GM12801 (cell line): ENCODE data around the gene PAH.

Experiments used
- TF ChIP-seq, protein P1 (sequence below): IDR thresholded peaks from one replicate; pipeline ENCODE4 v1.5.1; 2011; ENCODE audit warnings: control low read depth; ENCODE audit not compliant: insufficient read length; ENCODE audit errors: extremely low read depth

Gene PAH

DNA sequence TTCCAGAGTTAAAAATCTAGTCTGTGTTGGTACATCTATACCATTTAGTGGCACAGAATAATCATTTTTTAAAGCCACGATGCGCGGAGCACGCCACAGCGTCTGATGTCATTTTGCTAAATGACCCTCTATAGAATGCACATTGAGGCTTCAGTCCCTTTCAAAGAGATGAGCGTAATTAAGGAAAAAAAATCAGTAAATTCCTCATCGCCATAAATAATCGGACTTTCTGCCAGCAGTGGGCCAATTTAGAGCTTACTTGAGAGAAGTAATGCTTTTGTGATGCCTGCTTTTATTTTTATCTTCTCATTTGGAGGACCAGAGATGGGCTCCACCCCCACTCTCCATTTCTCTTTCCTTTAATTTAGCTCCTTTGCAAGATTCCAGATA, 44.4 kb upstream of the PAH start:
- TF ChIP-seq, protein P1, sequence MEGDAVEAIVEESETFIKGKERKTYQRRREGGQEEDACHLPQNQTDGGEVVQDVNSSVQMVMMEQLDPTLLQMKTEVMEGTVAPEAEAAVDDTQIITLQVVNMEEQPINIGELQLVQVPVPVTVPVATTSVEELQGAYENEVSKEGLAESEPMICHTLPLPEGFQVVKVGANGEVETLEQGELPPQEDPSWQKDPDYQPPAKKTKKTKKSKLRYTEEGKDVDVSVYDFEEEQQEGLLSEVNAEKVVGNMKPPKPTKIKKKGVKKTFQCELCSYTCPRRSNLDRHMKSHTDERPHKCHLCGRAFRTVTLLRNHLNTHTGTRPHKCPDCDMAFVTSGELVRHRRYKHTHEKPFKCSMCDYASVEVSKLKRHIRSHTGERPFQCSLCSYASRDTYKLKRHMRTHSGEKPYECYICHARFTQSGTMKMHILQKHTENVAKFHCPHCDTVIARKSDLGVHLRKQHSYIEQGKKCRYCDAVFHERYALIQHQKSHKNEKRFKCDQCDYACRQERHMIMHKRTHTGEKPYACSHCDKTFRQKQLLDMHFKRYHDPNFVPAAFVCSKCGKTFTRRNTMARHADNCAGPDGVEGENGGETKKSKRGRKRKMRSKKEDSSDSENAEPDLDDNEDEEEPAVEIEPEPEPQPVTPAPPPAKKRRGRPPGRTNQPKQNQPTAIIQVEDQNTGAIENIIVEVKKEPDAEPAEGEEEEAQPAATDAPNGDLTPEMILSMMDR = no peak

DNA sequence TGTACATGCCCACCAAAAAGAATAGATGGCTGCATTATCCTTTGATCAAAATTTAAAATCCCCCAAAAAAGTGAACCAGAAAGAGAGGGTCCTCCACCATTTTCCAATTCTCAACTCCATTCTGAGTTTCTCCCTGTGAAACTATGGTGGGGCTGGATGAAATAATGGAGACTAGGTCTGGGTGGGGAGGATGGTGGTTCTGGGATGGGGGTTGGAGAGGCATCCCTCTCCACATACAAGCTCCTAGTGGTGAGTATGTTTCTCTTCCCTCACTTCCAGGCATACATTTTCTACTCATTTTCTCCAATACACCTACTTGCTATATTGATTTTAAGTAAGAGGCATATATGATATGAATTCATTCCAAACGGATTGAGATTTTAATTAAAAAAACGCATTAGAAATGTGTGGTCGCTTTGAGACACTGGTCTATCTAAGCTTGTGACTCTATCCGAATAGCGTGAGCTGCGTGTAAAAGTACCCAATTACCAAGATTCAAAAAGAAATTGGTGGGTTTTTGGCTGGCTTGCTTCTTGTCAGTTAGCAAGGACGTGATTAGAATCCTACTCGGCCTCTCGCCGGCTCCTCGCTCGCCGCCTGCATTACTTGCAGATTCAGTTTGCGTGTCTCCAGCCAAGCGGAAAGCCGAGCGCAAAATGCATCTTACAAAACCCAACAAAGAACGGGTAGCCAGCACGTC, 43.9 kb upstream of the PAH start:
- TF ChIP-seq, protein P1 = no peak

- TF ChIP-seq, protein P1 = no peak
These were observed 42.3 kb upstream of the PAH start for GRCh38 chr12:102959391-102959790.

GRCh38 chr12:102958830-102959176, 41.8 kb upstream of the PAH start:
- TF ChIP-seq, protein P1 = no peak

GRCh38 chr12:102958073-102958829, 41.2 kb upstream of the PAH start:
- TF ChIP-seq, protein P1 = no peak

DNA sequence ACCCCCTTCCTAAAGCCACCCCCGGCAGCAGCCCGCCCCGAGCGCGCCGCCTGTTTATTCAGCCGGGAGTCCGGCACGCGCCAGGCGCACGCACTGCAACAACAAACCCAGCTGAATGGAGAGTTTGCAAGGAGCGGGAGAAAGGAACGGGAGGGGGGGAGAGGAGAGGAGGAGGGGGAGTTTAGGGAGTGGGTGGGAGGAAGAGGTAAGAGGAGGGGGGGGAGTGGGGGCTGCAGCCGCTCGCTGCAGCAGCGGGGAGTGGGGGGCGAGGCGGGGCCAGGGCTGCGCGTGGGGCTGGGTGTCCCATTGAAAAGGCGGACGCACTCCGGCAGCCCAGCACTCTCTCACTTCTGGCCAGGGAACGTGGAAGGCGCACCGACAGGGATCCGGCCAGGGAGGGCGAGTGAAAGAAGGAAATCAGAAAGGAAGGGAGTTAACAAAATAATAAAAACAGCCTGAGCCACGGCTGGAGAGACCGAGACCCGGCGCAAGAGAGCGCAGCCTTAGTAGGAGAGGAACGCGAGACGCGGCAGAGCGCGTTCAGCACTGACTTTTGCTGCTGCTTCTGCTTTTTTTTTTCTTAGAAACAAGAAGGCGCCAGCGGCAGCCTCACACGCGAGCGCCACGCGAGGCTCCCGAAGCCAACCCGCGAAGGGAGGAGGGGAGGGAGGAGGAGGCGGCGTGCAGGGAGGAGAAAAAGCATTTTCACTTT, 40.5 kb upstream of the PAH start, which contains the start of gene ASCL1:
Gene ASCL1 (plus strand): TSS at position 336 of the 712 bp plus-strand sequence. CDS start 571 bp downstream, outside the sequence.
- TF ChIP-seq, protein P1 = no peak

- TF ChIP-seq, protein P1 = no peak
These were observed 39.8 kb upstream of the PAH start for GRCh38 chr12:102956738-102957327.
